ENCODE results near the gene ZNF628.

The ZNF628 gene

DNA sequence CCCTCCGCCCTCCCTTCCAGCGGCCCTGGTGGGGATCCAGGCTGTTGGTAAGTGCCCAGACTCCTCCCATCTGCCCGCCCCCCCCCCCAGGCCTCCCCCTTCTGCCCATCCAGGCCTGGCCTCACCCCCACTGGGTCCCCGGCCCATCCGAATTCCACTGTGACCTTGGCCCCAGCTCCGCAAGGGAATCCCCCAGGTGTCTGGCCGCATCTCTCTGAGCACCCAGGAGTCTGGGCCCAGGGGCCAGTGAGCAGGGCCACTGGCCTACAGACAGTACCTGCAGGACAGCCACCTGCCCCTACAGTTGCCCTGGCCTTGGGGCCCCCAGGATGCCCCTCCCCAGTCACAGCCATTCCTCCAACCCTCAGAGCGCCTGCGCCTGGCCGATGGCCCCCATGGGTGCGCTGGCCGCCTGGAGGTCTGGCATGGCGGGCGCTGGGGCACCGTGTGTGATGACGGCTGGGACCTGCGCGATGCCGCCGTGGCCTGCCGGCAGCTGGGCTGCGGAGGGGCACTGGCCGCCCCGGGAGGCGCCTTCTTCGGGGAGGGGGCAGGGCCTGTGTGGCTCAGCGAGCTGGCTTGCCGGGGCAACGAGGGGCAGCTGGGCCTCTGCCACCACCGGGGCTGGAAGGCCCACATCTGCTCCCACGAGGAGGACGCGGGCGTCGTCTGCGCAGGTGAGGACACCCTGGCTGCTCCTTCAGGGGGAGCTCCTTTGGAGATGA, 12.7 kb downstream of the ZNF628 start:
- H3K4me1 ChIP-seq (ENCODE audit: control insufficient read depth, low read depth, low read length): peaks cover 33% of the 10 kb centered on the region
- H3K27ac ChIP-seq (ENCODE audit: low read length): no peak overlapping the region
- H3K27me3 ChIP-seq (ENCODE audit: control insufficient read depth, insufficient read depth, low read length): no peaks in the 10 kb centered on the region

DNA sequence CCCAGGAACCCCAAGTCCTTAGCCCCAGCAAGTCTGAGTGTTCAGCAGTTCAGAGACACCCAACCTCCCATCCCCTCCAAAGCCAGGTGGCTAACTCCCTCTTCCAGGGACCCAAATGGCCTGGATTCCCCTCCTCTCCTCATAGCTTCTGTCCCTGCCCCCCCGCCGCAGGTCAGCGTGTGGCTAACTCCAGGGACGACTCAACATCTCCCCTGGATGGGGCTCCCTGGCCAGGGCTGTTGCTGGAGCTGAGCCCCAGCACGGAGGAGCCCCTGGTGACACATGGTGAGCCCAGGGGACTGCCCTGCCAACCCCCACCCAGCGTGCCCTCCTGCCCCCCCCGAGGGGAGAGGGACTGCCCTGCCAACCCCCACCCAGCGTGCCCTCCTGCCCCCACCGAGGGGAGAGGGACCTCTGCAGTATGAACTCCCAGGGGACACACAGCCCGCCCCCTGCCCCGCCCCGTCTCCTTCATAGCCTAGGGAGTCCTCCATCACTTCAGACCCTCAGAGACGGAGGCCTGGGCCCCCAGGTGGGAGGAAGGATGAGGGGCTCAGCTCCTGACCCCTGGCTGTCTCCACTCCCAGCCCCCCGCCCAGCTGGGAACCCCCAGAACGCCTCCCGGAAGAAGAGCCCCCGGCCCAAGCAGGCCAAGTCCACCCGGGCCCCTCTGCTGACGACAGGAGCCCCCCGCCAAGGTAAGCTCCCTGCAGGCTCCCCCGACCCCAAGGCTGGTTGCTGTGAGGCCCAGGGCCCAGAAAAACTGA, 13.5 kb downstream of the ZNF628 start:
- no peaks in the 10 kb centered on the region for H3K36me3 ChIP-seq (ENCODE audit: control insufficient read depth, low read depth, low read length)
- no peaks in the 10 kb centered on the region for H3K27me3 ChIP-seq (ENCODE audit: control insufficient read depth, insufficient read depth, low read length)
- no peak overlapping the region for H3K9ac ChIP-seq (ENCODE audit: low read length)
- no peak overlapping the region for H3K4me3 ChIP-seq (ENCODE audit: low read length)
- H3K4me1 ChIP-seq (ENCODE audit: control insufficient read depth, low read depth, low read length): peaks cover 33% of the 10 kb centered on the region
- H3K27ac ChIP-seq (ENCODE audit: low read length): no peak overlapping the region
- no peaks in the 10 kb centered on the region for H3K9me3 ChIP-seq (ENCODE audit: control insufficient read depth, low read depth, low read length)

More for the DNA sequence above, 12.7 kb downstream of the ZNF628 start:
- H3K36me3 ChIP-seq (ENCODE audit: control insufficient read depth, low read depth, low read length): no peaks in the 10 kb centered on the region
- no peak overlapping the region for H3K9ac ChIP-seq (ENCODE audit: low read length)
- H3K9me3 ChIP-seq (ENCODE audit: control insufficient read depth, low read depth, low read length): no peaks in the 10 kb centered on the region
- no peak overlapping the region for H3K4me3 ChIP-seq (ENCODE audit: low read length)

DNA sequence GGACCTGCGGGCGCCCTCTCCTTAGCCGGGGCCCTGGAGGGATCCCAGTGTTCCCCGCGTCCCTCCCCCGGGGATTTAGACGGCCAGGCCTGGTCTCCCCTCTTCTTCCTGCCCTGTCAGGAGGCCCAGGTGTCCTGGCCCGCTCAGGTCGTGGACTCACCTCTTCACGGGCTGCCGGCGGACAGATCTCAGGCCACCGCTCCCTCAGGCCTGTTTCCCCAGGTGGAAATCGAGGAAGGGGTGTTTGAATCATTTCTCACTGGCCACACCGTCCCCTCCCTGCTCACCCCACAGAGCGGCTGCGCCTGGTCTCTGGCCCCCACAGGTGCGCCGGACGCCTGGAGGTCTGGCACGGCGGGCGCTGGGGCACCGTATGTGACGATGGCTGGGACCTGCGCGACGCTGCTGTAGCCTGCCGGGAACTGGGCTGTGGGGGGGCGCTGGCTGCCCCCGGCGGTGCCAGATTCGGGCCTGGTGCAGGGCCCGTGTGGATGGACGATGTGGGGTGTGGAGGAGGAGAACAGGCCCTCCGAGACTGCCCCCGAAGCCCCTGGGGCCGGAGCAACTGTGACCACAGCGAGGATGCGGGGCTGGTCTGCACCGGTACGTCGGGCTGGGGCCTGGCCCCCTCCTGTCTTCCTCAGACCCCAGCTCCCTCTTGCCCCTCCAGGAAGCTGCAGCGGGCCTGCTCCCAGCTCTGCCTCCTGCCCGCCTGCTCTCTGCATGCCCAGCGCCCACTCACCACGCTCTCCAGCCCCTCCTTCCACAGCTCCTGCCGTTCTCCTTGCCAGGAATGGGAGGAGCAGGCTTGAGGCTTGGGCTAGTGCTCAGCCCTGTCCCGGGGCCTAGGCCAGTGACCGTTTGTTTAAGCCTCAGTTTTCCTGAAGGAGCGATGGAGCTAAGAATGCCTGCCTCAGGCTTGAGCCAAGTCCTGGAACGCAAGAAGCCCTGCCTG, 14.3 kb downstream of the ZNF628 start:
- Histone ChIP-seq H3K4me1 (ENCODE audit: control insufficient read depth, low read depth, low read length) (peaks cover 31% of the 10 kb centered on the region), H3K36me3 (ENCODE audit: control insufficient read depth, low read depth, low read length) (no peaks in the 10 kb centered on the region), H3K9ac (ENCODE audit: low read length) (no peak overlapping the region), H3K4me3 (ENCODE audit: low read length) (no peak overlapping the region), H3K27me3 (ENCODE audit: control insufficient read depth, insufficient read depth, low read length) (no peaks in the 10 kb centered on the region), H3K27ac (ENCODE audit: low read length) (no peak overlapping the region), H3K9me3 (ENCODE audit: control insufficient read depth, low read depth, low read length) (no peaks in the 10 kb centered on the region)

DNA sequence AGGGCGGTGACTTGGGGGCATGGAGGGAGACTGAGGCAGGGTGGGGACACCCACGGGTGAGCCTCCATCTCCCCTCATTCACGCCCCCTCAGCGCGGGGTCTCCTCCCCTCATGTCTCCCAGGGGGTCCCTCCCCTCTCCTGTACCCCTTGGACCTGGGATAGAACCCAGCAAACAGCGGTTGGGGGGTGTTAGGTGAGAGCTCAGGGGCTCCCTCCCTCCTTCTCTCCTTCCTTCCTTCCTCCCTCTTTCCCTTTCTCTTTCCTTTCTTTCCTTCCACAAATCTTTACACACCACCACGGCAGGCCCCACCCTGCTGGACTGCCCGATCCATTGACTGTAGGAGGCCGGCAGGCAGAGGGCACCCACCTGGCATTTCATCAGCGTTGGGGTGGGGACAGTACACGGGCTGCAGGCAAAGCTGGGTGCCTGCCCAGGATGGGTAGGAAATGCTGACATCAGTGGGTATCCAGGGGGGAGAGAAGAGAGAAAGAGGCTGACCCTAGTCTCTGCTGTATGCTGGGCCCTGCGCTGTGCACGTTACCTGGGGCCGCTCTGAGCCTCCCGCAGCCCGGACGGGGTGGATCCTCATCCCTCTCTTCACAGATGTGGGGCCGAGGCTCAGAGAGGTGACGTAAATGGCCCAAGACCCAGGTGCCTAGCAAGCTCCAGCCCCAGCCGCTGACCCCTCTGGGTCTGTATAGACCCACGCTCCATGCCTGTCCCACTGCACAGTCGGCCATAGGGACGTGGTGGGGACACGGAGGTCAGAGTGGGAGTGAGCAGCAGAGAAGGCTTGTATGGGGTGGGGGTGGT, 15.3 kb downstream of the ZNF628 start:
- Histone ChIP-seq H3K9ac (ENCODE audit: low read length) (no peak overlapping the region), H3K27ac (ENCODE audit: low read length) (no peak overlapping the region), H3K27me3 (ENCODE audit: control insufficient read depth, insufficient read depth, low read length) (no peaks in the 10 kb centered on the region), H3K9me3 (ENCODE audit: control insufficient read depth, low read depth, low read length) (no peaks in the 10 kb centered on the region), H3K4me1 (ENCODE audit: control insufficient read depth, low read depth, low read length) (peaks cover 33% of the 10 kb centered on the region), H3K36me3 (ENCODE audit: control insufficient read depth, low read depth, low read length) (no peaks in the 10 kb centered on the region), H3K4me3 (ENCODE audit: low read length) (no peak overlapping the region)

DNA sequence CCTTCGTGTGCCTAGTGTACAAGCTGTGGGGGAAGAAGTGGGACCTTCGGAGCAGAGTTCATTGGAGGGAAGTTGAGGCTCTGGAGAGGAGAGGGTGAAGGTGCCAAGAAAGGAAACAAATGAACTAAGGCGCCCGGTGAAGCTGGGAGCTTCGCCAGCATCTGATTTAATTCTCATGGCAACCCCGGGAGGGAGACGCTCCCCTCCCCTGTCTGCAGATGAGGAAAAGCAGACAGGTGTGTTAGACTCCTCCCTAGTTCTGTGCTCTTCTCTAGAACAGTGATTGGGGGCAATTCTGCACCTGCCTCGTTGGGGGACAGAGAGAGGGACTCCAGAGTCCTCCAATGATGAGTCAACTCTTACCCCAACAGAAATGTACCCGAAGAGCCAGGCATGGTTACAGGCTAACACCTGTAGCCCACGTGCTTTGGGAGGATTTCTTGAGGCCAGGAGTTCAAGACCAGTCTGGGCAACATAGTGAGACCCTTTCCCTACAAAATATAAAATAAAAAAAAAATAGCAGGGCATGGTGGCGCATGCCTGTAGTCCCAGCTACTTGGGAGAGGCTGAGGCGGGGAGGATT, 16.0 kb downstream of the ZNF628 start:
- Histone ChIP-seq H3K27ac (ENCODE audit: low read length) (no peak overlapping the region), H3K27me3 (ENCODE audit: control insufficient read depth, insufficient read depth, low read length) (no peaks in the 10 kb centered on the region), H3K4me3 (ENCODE audit: low read length) (no peak overlapping the region), H3K4me1 (ENCODE audit: control insufficient read depth, low read depth, low read length) (peaks cover 27% of the 10 kb centered on the region), H3K9ac (ENCODE audit: low read length) (no peak overlapping the region), H3K9me3 (ENCODE audit: control insufficient read depth, low read depth, low read length) (no peaks in the 10 kb centered on the region), H3K36me3 (ENCODE audit: control insufficient read depth, low read depth, low read length) (no peaks in the 10 kb centered on the region)

DNA sequence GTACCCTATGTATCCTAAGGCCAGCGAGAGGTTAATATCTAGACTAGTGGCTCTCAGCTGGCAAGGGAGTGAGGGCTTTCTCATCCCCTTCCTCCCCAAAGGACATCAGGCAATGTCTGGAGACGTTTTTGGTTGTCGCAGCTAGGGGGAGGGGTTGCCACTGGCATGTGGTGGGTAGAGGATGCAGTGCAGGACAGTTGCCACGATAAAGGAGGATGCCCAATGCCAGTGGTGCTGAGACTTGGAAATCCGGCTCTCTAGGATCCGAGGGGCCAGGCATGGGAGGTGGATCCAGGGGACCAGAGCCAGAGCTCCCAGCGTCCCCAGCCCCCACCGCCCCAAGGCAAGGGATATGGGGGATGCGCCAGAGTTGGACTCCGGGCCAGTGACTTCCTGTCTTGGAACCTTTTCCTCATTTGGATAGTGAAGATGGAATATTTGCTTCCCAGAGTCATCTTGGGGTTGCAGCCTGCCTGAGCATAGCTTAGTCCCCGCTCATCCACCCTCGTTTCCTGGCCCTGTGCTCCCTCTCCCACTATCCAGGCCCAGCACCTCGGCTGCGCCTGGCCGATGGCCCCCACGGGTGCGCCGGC, 16.7 kb downstream of the ZNF628 start:
- peaks cover 21% of the 10 kb centered on the region for H3K4me1 ChIP-seq (ENCODE audit: control insufficient read depth, low read depth, low read length)
- H3K27ac ChIP-seq (ENCODE audit: low read length): no peak overlapping the region
- H3K9me3 ChIP-seq (ENCODE audit: control insufficient read depth, low read depth, low read length): no peaks in the 10 kb centered on the region
- H3K9ac ChIP-seq (ENCODE audit: low read length): no peak overlapping the region
- no peaks in the 10 kb centered on the region for H3K36me3 ChIP-seq (ENCODE audit: control insufficient read depth, low read depth, low read length)
- H3K27me3 ChIP-seq (ENCODE audit: control insufficient read depth, insufficient read depth, low read length): no peaks in the 10 kb centered on the region
- no peak overlapping the region for H3K4me3 ChIP-seq (ENCODE audit: low read length)

DNA sequence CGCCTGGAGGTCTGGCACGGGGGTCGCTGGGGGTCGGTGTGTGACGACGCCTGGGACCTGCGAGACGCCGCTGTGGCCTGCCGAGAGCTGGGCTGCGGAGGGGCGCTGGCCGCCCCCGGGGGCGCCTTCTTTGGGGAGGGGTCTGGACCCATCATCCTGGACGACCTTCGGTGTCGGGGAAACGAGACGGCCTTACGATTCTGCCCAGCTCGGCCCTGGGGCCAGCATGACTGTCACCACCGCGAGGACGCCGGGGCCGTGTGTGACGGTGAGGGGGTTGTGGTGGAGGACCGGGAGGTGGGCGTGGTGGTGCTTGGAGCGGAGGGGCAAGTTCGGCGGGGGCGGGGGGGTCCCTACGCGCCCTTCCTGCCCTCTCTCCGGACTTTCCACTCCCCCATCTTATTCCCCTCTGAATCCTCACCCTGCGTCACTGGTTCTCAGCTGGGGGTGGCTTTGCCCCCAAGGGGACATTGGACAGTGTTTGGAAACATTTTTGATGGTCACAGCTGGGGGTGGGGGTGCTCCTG, 17.3 kb downstream of the ZNF628 start:
- Histone ChIP-seq H3K9ac (ENCODE audit: low read length) (no peak overlapping the region), H3K4me1 (ENCODE audit: control insufficient read depth, low read depth, low read length) (peaks cover 17% of the 10 kb centered on the region), H3K36me3 (ENCODE audit: control insufficient read depth, low read depth, low read length) (no peaks in the 10 kb centered on the region), H3K27ac (ENCODE audit: low read length) (no peak overlapping the region), H3K27me3 (ENCODE audit: control insufficient read depth, insufficient read depth, low read length) (no peaks in the 10 kb centered on the region), H3K4me3 (ENCODE audit: low read length) (no peak overlapping the region), H3K9me3 (ENCODE audit: control insufficient read depth, low read depth, low read length) (no peaks in the 10 kb centered on the region)

DNA sequence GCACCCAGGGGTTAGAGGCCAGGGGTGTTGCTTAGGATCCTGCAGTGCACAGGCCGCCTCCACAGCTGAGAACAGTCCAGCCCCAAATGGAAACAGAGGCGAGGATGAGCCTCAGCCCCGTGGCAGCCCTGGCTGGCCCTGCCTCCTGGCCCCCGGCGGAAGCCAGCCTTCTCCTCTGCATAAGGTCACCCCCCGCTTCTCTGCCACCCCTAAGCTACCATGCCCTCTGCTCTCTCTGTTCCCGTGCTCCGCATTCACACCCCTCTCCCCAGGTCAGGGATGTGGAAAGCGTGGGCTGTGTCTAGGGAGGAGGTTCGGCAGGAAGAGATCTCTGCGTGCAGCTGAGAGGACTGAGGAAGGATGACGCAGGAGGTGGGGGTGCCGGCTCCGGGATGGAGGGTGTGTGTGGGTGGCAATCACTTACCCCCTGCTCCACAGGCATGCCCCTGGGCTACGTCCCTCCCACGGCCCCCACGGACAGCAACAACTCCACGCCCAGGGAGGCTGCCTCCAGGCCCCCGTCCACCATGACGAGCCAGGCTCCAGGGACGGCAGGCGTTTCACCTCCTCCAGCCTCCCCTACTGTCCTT, 17.9 kb downstream of the ZNF628 start:
- Histone ChIP-seq H3K36me3 (ENCODE audit: control insufficient read depth, low read depth, low read length) (no peaks in the 10 kb centered on the region), H3K27ac (ENCODE audit: low read length) (no peak overlapping the region), H3K4me1 (ENCODE audit: control insufficient read depth, low read depth, low read length) (peaks cover 13% of the 10 kb centered on the region), H3K9ac (ENCODE audit: low read length) (no peak overlapping the region), H3K27me3 (ENCODE audit: control insufficient read depth, insufficient read depth, low read length) (no peaks in the 10 kb centered on the region), H3K4me3 (ENCODE audit: low read length) (no peak overlapping the region), H3K9me3 (ENCODE audit: control insufficient read depth, low read depth, low read length) (no peaks in the 10 kb centered on the region)

DNA sequence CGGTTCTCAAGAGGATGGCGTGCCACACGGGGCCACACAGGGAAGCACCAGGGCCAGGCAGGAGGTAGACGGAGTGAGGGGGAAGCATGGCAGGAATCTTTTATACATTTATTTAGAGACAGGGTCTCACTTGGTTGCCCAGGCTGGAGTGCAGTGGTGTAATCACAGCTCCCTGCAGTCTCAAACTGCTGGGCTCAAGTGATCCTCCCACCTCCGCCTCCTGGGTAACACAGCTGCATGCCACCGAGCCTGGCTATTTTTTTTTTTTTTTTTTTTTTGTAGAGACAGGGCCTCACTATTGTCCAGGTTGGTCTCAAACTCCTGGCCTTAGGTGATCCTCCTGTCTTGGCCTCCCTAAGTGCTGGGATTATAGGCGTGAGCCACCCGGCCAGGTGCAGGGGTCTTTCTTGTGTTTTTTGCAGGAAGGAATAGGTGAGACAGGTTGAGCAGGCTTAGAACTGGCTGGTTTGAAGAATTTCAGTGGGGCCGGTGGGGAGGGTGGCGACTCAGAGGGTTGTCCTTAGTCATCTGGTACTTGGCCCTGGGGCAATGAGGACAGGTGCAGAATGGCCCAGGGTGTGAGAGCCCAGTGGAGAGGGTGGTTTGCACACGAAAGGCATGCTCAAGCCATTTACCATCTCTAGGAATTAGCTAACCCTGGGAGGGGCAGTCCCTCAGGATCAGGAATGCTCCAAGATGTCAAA, 19.4 kb downstream of the ZNF628 start:
- Histone ChIP-seq H3K4me3 (ENCODE audit: low read length) (no peak overlapping the region), H3K36me3 (ENCODE audit: control insufficient read depth, low read depth, low read length) (no peaks in the 10 kb centered on the region), H3K9ac (ENCODE audit: low read length) (no peak overlapping the region), H3K9me3 (ENCODE audit: control insufficient read depth, low read depth, low read length) (no peaks in the 10 kb centered on the region), H3K27me3 (ENCODE audit: control insufficient read depth, insufficient read depth, low read length) (no peaks in the 10 kb centered on the region), H3K4me1 (ENCODE audit: control insufficient read depth, low read depth, low read length) (peaks cover 8% of the 10 kb centered on the region), H3K27ac (ENCODE audit: low read length) (no peak overlapping the region)
